GM19043 (cell line): Measurements from ENCODE around the gene DPYD.
"Not testable (repeated sequence)": the region's sequence is repeated elsewhere in the genome, so short reads cannot be mapped to it uniquely, and the experiment has no call there.

ENCODE experiments used
- ATAC-seq: cut with Tn5 transposase; IDR thresholded peaks from one replicate; pipeline ENCODE4 v1.9.1; 2021; ENCODE audit warnings: low read depth; ENCODE audit not compliant: unreplicated experiment

The DPYD gene

DNA sequence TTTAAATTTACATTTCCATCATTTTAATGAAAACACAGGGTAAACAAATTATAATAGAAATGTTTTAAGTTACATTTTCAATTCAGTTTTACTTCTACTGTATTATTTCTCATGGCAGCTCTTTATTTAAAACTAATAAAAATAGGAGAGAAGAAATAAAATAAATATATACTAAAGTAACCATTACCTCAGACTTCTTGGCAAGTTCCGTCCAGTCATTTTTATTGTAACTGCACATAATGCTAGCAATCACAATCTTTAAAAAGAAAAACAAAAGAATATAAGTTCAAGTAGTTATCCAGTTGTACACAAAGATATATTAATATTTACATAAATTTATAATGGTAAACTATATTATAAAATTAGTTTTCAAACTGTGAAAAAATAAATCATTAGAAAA lies 538.6 kb downstream of the DPYD start:
- no peak for ATAC-seq

DNA sequence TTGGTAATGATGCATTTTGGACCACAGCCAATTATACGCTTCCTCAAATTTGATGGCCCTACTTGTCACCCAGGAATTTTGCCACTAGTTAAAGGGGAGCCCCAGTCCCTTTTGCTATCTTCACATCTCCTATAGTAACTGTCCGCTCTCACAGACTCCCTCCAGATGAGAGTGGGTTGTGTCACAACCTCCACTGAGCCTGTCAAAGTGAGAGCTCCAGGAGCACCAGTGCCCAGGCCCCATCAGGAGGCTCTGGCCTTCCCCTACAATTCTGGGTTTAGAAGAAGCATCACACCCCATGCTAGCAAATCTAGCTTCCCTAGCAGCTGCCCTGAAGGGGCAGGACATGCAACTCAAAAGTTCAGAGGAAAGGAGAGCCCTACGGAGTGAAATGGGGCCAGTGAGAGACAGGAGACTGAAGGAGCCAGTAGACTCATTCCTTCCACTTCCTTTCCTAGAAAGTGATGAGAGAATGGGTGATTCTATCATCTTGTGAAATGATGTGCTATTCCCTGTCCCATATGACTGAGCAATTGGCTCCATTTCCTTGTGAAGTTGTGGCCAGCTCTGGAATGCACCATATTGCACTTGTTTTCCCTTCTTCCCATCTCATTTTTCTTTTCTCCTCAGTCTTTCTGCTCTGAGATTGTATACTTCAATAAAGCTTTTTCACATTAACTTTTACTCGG lies 541.3 kb downstream of the DPYD start:
- ATAC-seq: no peak

DNA sequence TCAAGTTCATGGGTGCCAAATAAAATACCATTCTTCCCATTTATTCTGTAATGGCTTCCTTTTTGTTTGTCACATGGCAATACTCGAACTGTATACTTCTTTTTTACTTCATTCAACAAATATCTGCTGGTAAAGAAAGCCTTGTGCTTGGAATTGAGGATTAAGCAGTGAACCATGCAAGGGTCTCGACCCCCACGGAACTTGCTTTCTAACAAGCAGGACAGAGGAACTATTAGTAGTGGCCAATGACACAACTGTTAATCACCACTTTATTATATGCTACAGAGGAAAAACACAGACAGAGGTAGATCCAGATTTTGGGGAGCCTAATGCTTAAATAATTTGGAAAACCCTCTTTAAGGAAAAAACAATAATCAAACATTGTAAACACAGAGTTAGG lies 542.2 kb downstream of the DPYD start:
- no peak for ATAC-seq

DNA sequence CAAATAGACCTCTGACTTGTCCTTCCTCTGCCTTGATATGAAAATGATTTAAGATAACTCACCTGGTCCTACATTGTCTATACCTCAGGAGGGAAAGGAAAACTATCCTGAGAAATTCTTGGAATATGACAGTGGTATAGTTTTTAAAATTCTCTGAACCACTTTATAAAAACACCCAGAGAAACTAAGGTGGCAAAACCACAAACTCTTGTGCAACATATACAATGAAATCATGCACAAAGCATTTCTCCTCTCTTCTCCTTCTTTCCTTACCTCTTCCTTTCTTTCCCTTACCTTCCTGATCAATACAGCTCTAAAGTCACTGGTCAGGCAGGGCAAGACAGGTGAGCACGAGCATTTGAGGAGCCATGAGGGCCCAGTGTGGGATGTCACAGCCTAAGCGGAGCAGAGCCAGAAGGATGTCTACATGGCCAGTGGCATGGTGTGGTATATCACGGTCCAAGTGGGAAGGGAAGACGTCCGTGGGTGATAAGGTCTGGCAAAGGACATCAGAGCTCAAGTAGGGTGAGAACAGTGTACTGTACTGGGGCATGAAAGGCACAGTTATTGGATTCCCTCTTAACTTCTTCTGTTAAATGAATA lies 543.3 kb downstream of the DPYD start:
- no peak for ATAC-seq

GRCh38 chr1:97373000-97373399 lies 547.8 kb downstream of the DPYD start:
- no peak for ATAC-seq

GRCh38 chr1:97372531-97372930 lies 548.3 kb downstream of the DPYD start:
- no peak for ATAC-seq

- ATAC-seq: no peak
Observed at GRCh38 chr1:97368296-97368695, 552.5 kb downstream of the DPYD start.

DNA sequence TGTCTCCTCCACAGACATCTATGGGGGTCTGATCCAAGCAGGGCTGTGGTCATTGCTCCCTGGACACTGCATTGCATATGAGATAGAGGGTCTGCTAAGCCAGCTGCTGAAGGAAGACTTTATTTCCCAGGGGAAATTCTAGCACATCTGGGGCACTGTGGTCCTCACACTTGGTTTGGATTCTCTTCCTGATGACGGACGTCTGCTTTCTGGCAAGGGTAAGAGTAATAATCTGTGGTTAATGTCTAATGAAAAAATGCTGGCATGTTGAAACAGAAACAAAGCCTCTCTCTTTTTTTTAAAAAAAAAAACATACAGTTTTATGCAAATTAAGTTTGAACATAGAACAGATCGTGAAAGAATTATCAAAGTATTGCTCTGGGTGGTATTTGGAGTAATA lies 553.9 kb downstream of the DPYD start:
- no peak for ATAC-seq

- ATAC-seq: no peak
Observed at GRCh38 chr1:97365026-97365425, 555.8 kb downstream of the DPYD start.

DNA sequence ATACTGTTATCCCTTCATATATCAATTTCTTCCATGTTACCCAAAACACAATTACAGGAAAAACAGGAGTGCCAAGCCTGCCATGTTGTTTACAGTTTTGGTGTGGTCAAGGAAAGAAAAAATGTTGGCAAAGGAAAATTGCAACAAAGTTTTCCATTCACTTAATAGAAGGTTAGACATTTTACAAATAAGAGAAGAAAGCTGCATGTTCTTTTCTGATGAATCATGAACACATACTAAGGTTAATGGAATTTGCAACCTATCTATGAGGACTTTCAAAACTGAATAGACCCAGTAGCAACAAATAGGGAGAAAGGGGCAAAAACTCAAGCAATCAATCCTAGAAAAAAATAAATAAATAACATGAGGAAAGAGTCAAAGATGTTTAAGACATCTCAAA lies 556.7 kb downstream of the DPYD start:
- no peak for ATAC-seq

GRCh38 chr1:97356309-97356708 lies 564.5 kb downstream of the DPYD start:
- ATAC-seq: no peak

DNA sequence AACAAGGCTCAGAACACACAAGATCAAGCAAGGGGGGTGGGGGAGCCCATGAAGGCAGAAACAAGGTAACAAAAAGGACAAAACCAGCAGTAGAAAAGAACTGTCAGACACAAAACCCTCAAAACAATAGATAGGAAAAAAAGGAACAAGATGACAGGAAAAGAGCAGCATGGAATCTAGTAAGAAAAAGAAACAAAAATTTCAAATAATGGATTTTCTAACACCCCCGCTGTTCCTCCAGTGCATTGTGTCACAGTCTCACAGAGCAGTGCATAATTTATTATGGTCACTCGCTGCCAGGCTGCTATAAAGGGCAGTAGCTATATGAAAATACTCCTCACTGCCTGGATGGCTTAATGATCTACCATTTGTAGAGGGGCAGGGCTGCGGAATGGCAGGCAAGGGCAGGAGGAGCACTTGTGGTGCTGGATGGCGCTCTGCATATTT lies 567.9 kb downstream of the DPYD start:
- ATAC-seq: no peak

GRCh38 chr1:97351846-97352245 lies 569.0 kb downstream of the DPYD start:
- no peak for ATAC-seq

DNA sequence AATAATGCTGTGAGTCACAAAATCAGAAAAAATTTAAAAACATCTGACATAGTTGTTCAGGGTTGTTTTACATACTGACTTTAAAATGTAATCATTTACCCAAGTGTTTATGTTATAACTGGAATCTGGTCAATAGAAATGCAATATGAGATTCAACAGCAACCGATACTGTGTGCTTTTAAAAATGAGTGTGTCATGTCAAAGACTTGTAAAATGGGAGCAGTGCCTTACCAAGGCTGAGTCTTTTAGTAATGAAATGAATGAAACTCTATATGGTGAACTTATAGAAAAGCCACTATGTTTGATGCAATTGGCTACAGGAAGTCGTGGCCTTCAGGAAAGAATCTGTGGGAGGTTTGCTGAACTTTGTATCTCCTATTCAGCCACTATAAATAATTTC lies 570.2 kb downstream of the DPYD start:
- ATAC-seq: no peak

- ATAC-seq: no peak
Observed at GRCh38 chr1:97350241-97350640, 570.6 kb downstream of the DPYD start.

DNA sequence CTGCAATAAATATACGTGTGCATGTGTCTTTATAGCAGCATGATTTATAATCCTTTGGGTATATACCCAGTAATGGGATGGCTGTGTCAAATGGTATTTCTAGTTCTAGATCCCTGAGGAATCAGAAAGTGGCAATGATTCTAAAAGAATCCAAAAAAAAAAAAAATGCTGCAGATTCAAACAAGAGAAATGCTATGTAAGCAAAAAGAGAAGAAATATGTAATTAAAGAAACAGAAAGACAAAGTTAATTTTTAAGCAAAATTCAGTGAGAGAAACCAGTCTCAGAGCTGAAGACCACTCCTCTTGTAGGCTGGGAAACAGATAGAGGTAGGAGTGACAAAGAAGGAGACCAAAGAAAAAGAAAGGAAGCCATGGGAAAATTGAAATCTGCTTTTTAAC lies 571.0 kb downstream of the DPYD start:
- ATAC-seq: not testable (repeated sequence)

- no peak for ATAC-seq
Observed at GRCh38 chr1:97348599-97349265, 572.1 kb downstream of the DPYD start.

DNA sequence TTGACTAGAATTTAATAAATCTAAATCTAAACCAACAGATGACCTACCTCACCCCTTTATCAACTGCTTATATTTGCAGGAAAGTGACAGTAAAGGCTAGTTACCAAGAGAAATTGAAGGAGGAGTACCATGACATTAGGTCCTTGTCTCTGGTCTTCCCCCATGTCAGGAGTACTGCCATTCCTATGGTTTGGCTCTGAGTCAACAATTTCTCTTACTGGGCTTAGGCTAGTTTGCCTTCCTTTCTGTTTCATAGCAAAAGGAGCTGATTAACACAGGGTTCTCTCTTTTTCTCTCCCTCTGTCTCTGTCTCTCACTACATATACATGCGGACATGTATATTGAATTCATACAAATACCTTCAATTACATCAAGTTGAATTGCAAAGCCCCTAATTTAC lies 579.9 kb downstream of the DPYD start:
- no peak for ATAC-seq

DNA sequence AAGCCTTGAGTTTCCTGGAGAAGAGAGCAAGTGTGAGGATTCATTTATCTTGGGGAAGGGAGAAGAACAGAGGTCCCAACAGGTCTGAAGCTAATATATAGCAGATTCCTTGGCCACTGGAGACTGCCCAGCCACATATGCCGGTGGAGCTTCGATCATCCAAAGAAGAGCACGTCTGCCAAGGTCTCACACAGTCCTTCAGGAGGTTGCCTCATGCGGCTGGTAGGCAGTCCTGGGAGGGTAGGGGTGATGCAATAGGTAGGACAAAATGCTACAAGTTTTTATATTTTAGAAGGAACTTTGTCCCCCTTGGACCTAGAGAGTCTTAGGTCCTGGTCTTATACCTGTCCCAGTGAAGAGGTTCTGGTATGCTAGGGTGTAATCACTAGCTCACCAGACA lies 582.5 kb downstream of the DPYD start:
- ATAC-seq: no peak

DNA sequence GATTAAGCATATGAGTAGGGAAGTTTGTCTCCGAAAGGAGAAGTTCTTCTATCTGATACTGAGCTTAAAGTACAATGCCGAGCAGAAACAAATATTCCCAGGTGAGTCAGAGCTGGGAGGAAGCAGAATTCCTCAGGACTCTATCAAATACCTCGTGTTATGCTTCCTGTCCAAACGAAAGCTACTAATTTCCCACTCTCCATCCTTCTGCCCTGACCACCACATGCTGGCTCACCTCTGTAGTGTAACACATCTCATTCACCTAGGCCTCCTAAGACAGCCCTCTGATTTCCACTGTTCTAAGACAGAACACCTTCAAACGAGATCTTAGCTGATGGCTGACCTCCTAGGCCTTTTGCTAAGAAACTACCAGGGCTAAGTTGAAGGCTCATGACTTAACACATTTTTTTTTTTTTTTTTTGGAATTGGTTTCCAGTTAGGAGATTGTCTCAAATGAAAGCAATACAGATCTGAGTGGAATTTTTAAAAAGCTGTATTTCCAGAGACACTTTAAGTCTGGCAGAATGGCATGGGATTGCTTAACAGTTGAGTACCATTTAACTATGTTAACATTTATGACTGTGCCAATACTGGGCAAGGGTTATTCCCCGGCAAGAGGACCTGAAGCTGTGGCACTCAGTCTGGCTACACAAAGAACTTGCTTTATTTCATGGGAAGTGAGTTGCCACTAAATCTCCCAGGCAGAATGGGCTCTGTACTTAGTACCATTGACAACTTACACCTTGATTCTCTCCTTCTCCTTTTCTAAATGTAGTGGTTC lies 583.4 kb downstream of the DPYD start:
- ATAC-seq: no peak

- ATAC-seq: no peak
Observed at GRCh38 chr1:97334454-97334853, 586.4 kb downstream of the DPYD start.
